Measurements from ENCODE around the gene ACTR3C.
A peak's percentile ranks its signal among the peaks of the same experiment; 100 is the strongest.
"Not testable (repeated sequence)": the region's sequence is repeated elsewhere in the genome, so short reads cannot be mapped to it uniquely, and the experiment has no call there.

Gene ACTR3C

GRCh38 chr7:150287815-150288214, 35.5 kb downstream of the ACTR3C start:
- H3K27me3 ChIP-seq (replicated peaks; ENCODE audit: control insufficient read depth, insufficient read depth, low read length); H3K4me3 ChIP-seq (ENCODE audit: low read length); H3K9ac ChIP-seq (ENCODE audit: low read length); H3K36me3 ChIP-seq (ENCODE audit: control insufficient read depth, insufficient read depth, low read length, severe bottlenecking); H3K4me1 ChIP-seq (ENCODE audit: control insufficient read depth, insufficient read depth, low read length); DNase-seq (ENCODE audit: low read depth); H3K9me3 ChIP-seq (ENCODE audit: control insufficient read depth, low read length): not testable (repeated sequence)

- H3K27me3 ChIP-seq (replicated peaks; ENCODE audit: control insufficient read depth, insufficient read depth, low read length); H3K4me1 ChIP-seq (ENCODE audit: control insufficient read depth, insufficient read depth, low read length); H3K9ac ChIP-seq (ENCODE audit: low read length); H3K36me3 ChIP-seq (ENCODE audit: control insufficient read depth, insufficient read depth, low read length, severe bottlenecking); H3K9me3 ChIP-seq (ENCODE audit: control insufficient read depth, low read length); H3K4me3 ChIP-seq (ENCODE audit: low read length): not testable (repeated sequence)
- peak; percentile 30 for DNase-seq (ENCODE audit: low read depth)
Measured at GRCh38 chr7:150285849-150286754, 37.2 kb downstream of the ACTR3C start.

GRCh38 chr7:150283608-150284007, 39.7 kb downstream of the ACTR3C start:
- not testable (repeated sequence) for H3K4me1 ChIP-seq (ENCODE audit: control insufficient read depth, insufficient read depth, low read length); H3K27me3 ChIP-seq (replicated peaks; ENCODE audit: control insufficient read depth, insufficient read depth, low read length); DNase-seq (ENCODE audit: low read depth); H3K9me3 ChIP-seq (ENCODE audit: control insufficient read depth, low read length); H3K4me3 ChIP-seq (ENCODE audit: low read length); H3K9ac ChIP-seq (ENCODE audit: low read length); H3K36me3 ChIP-seq (ENCODE audit: control insufficient read depth, insufficient read depth, low read length, severe bottlenecking)

GRCh38 chr7:150283111-150283510, 40.2 kb downstream of the ACTR3C start:
- not testable (repeated sequence) for H3K36me3 ChIP-seq (ENCODE audit: control insufficient read depth, insufficient read depth, low read length, severe bottlenecking); H3K27me3 ChIP-seq (replicated peaks; ENCODE audit: control insufficient read depth, insufficient read depth, low read length); DNase-seq (ENCODE audit: low read depth); H3K4me1 ChIP-seq (ENCODE audit: control insufficient read depth, insufficient read depth, low read length); H3K4me3 ChIP-seq (ENCODE audit: low read length); H3K9ac ChIP-seq (ENCODE audit: low read length); H3K9me3 ChIP-seq (ENCODE audit: control insufficient read depth, low read length)

- not testable (repeated sequence) for H3K9ac ChIP-seq (ENCODE audit: low read length); H3K9me3 ChIP-seq (ENCODE audit: control insufficient read depth, low read length); H3K27me3 ChIP-seq (replicated peaks; ENCODE audit: control insufficient read depth, insufficient read depth, low read length); DNase-seq (ENCODE audit: low read depth); H3K4me3 ChIP-seq (ENCODE audit: low read length); H3K36me3 ChIP-seq (ENCODE audit: control insufficient read depth, insufficient read depth, low read length, severe bottlenecking); H3K4me1 ChIP-seq (ENCODE audit: control insufficient read depth, insufficient read depth, low read length)
Measured at GRCh38 chr7:150281681-150282403, 41.5 kb downstream of the ACTR3C start.

GRCh38 chr7:150278383-150278782, 45.0 kb downstream of the ACTR3C start:
- H3K9ac ChIP-seq (ENCODE audit: low read length); DNase-seq (ENCODE audit: low read depth); H3K9me3 ChIP-seq (ENCODE audit: control insufficient read depth, low read length); H3K4me1 ChIP-seq (ENCODE audit: control insufficient read depth, insufficient read depth, low read length); H3K36me3 ChIP-seq (ENCODE audit: control insufficient read depth, insufficient read depth, low read length, severe bottlenecking); H3K4me3 ChIP-seq (ENCODE audit: low read length); H3K27me3 ChIP-seq (replicated peaks; ENCODE audit: control insufficient read depth, insufficient read depth, low read length): not testable (repeated sequence)

- peak; percentile 60 for DNase-seq (ENCODE audit: low read depth)
- H3K36me3 ChIP-seq (ENCODE audit: control insufficient read depth, insufficient read depth, low read length, severe bottlenecking); H3K27me3 ChIP-seq (replicated peaks; ENCODE audit: control insufficient read depth, insufficient read depth, low read length); H3K4me3 ChIP-seq (ENCODE audit: low read length); H3K9me3 ChIP-seq (ENCODE audit: control insufficient read depth, low read length); H3K9ac ChIP-seq (ENCODE audit: low read length); H3K4me1 ChIP-seq (ENCODE audit: control insufficient read depth, insufficient read depth, low read length): not testable (repeated sequence)
Measured at GRCh38 chr7:150276132-150276695, 47.1 kb downstream of the ACTR3C start.

- H3K9me3 ChIP-seq (ENCODE audit: control insufficient read depth, low read length); DNase-seq (ENCODE audit: low read depth); H3K36me3 ChIP-seq (ENCODE audit: control insufficient read depth, insufficient read depth, low read length, severe bottlenecking); H3K4me1 ChIP-seq (ENCODE audit: control insufficient read depth, insufficient read depth, low read length); H3K27me3 ChIP-seq (replicated peaks; ENCODE audit: control insufficient read depth, insufficient read depth, low read length); H3K9ac ChIP-seq (ENCODE audit: low read length); H3K4me3 ChIP-seq (ENCODE audit: low read length): not testable (repeated sequence)
Measured at GRCh38 chr7:150271898-150272297, 51.4 kb downstream of the ACTR3C start.

GRCh38 chr7:150270101-150270824, 53.1 kb downstream of the ACTR3C start:
- H3K27me3 ChIP-seq (replicated peaks; ENCODE audit: control insufficient read depth, insufficient read depth, low read length); H3K4me1 ChIP-seq (ENCODE audit: control insufficient read depth, insufficient read depth, low read length); H3K9ac ChIP-seq (ENCODE audit: low read length); H3K4me3 ChIP-seq (ENCODE audit: low read length); H3K36me3 ChIP-seq (ENCODE audit: control insufficient read depth, insufficient read depth, low read length, severe bottlenecking); H3K9me3 ChIP-seq (ENCODE audit: control insufficient read depth, low read length); DNase-seq (ENCODE audit: low read depth): not testable (repeated sequence)

- not testable (repeated sequence) for DNase-seq (ENCODE audit: low read depth); H3K4me1 ChIP-seq (ENCODE audit: control insufficient read depth, insufficient read depth, low read length); H3K36me3 ChIP-seq (ENCODE audit: control insufficient read depth, insufficient read depth, low read length, severe bottlenecking); H3K27me3 ChIP-seq (replicated peaks; ENCODE audit: control insufficient read depth, insufficient read depth, low read length); H3K9me3 ChIP-seq (ENCODE audit: control insufficient read depth, low read length); H3K9ac ChIP-seq (ENCODE audit: low read length); H3K4me3 ChIP-seq (ENCODE audit: low read length)
Measured at GRCh38 chr7:150268798-150269197, 54.5 kb downstream of the ACTR3C start.

GRCh38 chr7:150268287-150268686, 55.1 kb downstream of the ACTR3C start:
- H3K27me3 ChIP-seq (replicated peaks; ENCODE audit: control insufficient read depth, insufficient read depth, low read length); DNase-seq (ENCODE audit: low read depth); H3K36me3 ChIP-seq (ENCODE audit: control insufficient read depth, insufficient read depth, low read length, severe bottlenecking); H3K4me3 ChIP-seq (ENCODE audit: low read length); H3K9ac ChIP-seq (ENCODE audit: low read length); H3K9me3 ChIP-seq (ENCODE audit: control insufficient read depth, low read length); H3K4me1 ChIP-seq (ENCODE audit: control insufficient read depth, insufficient read depth, low read length): not testable (repeated sequence)
